ENCODE results near the gene CAPNS2.

- TF ChIP-seq CTCF (IDR thresholded peaks at IDR 0.05) (no peak), POLR2A (IDR thresholded peaks at IDR 0.05) (no peak)
Measured at GRCh38 chr16:55526441-55526840, 40.0 kb upstream of the CAPNS2 start.

All from adrenal gland (tissue), 5 donors.